GM19238 (cell line): ENCODE data around the gene DENR.
A peak's percentile ranks its signal among the peaks of the same experiment; 100 is the strongest.
"Not testable (repeated sequence)": the region's sequence is repeated elsewhere in the genome, so short reads cannot be mapped to it uniquely, and the experiment has no call there.

Experiments used
- DNase-seq: peaks from one replicate; pipeline ENCODE4 v3.0.0; 2011; ENCODE audit warnings: low spot score; ENCODE audit not compliant: insufficient read length

DENR gene

DNA sequence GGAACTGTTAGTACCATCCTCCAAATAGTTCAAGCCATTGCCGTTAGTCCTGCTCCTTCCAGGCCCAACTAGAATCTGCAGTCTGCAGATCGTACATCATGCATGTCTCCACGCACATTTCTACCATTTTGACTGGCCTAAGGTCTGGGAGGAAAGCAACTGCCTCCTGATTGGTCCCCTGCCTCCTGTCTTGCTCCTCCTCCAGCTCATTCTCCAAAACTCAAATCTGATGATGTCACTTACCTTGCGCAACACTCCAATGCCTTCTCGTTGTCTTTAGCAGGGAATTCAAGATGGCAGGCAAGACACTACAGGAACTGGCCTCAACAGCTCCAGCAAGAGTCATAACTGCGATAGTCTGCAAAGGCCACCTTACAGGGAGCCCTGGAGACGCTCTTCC, 12.3 kb upstream of the DENR start:
- no peak for DNase-seq

GRCh38 chr12:122743895-122744525, 8.6 kb upstream of the DENR start:
- no peak for DNase-seq

GRCh38 chr12:122747224-122748135, 5.1 kb upstream of the DENR start:
- DNase-seq, result no peak

DNA sequence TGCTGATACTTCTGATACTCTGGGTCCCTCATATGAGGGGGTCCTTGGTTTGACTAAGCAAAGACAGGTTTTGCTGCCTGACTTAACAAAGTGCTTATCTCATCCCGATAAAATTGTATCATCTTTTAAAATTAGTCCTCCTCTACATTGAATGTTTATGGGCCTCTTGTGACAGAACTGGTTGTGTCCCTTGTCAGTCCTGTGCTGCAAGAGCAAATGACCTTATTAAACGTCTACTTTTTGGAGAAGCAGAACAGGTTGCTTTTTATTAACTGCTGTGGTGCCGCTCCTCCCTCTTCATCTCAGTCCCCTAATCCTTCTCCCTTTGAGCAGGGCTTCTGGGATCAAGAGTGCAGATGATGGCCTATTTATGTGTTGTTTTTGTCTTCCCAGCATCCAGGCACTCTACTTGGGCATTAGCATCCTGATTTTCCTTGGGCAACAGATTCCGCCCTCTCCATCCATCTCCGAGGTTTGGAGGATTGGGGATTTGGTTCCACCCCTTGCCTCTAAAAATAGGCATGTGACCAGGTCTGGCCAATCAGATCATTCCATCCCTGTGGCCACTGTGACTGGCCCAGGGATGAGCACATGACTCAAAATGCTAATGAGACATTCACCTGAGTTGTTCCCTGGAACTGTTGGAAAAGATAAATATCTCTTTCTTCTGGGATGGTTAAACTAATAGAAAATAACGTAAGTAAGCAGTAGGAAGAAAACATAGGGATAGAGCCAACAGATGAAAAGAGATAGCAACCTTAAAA, 2.9 kb upstream of the DENR start:
- no peak for DNase-seq

DNA sequence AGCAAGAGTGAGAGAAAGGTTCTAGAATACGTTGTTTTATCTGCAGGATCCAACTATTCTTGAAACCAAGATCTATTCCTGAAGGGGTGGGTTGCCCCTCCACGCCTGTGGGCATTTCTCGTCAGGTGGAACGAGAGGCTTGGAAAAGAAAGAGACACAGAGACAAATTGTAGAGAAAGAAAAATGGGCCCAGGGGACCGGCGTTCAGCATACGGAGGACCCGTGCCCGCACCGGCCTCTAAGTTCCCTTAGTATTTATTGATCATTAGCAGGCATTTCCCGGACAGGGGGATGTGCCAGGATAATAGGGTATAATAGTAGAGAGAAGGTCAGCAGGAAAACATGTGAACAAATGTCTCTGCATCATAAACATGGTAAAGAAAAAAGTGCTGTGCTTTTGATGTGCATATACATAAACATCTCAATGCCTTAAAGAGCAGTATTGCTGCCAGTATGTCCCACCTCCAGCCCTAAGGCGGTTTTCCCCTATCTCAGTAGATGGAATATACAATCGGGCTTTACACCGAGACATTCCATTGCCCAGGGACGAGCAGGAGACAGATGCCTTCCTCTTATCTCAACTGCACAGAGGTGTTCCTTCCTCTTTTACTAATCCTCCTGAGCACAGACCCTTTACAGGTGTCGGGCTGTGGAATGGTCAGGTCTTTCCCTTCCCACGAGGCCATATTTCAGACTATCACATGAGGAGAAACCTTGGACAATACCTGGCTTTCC, 1.7 kb upstream of the DENR start:
- not testable (repeated sequence) for DNase-seq

DNA sequence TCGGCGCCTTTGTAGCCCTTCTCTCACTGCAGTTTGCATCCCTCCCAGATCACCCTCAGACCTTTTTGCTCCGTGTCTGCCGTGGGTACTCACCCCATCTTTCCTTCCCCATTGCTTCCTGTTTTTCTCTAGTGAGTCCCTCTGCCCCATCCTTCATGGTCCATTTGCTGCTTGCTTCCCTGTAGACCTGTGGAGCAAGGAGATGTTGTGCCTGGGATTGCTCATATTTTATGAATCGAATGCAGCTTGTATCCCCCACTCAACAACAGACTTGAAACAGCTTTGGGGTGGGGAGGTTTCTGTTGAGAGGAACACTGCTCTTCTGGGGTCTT, 661 bp downstream of the DENR start:
- no peak for DNase-seq

- no peak for DNase-seq
Measured at GRCh38 chr12:122754790-122755189, 2.2 kb downstream of the DENR start.

- DNase-seq, result no peak
Measured at GRCh38 chr12:122757568-122757967, 4.9 kb downstream of the DENR start.

- DNase-seq, result no peak
Measured at GRCh38 chr12:122785503-122785902, 32.9 kb downstream of the DENR start.

DNA sequence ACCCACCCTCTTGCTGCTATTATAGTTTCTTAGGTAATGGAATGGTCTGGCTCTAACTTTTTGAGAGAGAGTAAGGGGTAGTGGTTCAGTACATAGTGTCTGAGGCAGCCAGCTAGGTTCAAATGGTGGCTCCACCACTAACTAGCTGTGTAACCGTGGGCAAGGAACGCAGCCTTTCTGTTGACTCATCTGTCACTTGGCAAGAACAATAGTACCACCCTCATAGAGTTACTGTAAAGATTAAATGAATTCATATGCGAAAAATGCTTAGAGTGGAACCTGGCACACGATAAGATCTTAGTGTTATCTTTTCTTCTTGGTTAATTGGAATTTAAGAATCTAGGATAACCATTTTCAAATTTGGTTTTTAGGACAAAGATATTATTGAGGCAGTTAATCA, 35.8 kb downstream of the DENR start:
- no peak for DNase-seq

DNA sequence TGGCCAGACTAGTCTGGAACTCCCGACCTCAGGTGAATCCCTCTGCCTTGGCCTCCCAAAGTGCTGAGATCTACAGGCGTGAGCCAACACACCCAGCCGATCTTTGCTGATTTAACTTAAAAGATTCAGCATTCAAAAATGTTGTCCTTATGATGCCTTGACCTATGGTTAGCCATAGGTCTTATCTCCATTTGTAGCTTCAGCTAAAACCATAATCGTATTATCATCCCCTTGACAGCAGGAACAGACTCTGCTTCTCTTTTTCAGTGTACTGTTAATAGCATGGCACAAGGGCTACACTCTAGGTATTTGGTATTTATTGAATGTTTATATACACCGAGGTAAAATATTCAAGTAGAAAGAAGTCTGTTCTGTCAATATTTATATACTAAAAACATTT, 37.0 kb downstream of the DENR start:
- DNase-seq, result no peak

- DNase-seq, result no peak
Measured at GRCh38 chr12:122790393-122791075, 37.9 kb downstream of the DENR start.

GRCh38 chr12:122793685-122794106, 41.1 kb downstream of the DENR start:
- no peak for DNase-seq

DNA sequence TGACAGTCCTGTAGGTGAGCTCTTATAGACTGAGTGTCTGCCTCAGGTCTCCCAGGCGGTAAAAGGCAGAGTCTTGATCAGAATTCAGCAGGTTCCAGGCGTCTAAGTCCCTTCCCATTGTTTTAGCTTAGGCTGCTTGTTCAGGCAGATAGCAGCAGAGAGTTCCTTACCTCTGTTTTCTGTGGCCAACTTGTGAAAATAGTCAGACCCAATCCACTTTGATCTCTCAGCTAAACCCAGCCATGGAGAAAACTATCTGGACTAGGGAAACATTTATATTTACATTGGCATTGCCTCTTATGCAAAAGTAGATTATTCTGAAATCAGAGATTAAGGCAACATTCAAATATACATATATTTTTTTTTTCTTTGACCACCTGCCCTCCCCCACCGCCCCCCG, 43.2 kb downstream of the DENR start:
- DNase-seq, result no peak

GRCh38 chr12:122799641-122800243, 47.1 kb downstream of the DENR start:
- no peak for DNase-seq

GRCh38 chr12:122803937-122804336, 51.3 kb downstream of the DENR start:
- no peak for DNase-seq

DNA sequence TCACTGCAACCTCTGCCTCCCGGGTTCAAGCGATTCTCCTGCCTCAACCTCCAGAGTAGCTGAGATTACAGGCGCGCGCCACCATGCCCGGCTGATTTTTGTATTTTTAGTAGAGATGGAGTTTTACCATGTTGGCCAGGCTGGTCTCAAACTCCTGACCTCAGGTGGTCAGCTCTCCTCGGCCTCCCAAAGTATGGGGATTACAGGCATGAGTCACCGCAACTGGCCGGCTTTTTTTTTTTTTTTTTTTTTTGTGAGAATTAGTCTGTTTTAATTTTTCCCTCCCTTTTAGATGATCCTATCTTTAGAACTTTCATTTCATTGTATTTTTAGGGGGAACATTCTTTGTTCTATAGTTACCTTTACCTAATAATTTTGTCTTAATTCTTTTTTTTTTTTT, 52.3 kb downstream of the DENR start:
- not testable (repeated sequence) for DNase-seq

DNA sequence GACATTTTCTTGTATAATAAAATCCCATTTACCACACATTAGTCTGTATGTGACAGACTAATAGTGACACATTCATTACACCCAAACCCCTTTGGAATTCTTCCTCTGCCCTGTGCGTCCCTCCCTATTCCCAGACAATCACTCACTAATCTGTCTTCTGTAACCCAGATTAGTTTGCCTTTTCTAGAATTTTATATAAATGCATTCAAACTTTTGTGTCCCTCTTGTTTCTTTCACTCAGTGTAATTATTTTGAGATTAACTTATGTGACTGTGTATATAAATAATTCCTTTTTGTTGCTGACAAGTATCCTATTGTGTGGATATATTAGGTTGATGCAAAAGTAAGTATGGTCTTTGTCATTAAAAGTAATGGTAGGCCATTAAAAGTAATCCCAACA, 55.0 kb downstream of the DENR start:
- DNase-seq, result no peak

GRCh38 chr12:122811777-122812176, 59.2 kb downstream of the DENR start:
- no peak for DNase-seq

GRCh38 chr12:122813310-122813713, 60.7 kb downstream of the DENR start:
- DNase-seq, result peak; percentile 30
